Fibroblast of peridontal ligament (primary cell): Measurements from ENCODE around the gene RTP2.
A peak's percentile ranks its signal among the peaks of the same experiment; 100 is the strongest.
"Not testable (repeated sequence)": the region's sequence is repeated elsewhere in the genome, so short reads cannot be mapped to it uniquely, and the experiment has no call there.

Source experiments
- DNase-seq: peaks from one replicate; pipeline ENCODE4 v3.0.0-alpha.2; 2010; ENCODE audit errors: extremely low read depth

The RTP2 gene

GRCh38 chr3:187713504-187713903 is 11.1 kb upstream of the RTP2 start:
- DNase-seq: peak; percentile 64

- DNase-seq: no peak
Observed at GRCh38 chr3:187709155-187709554, 6.8 kb upstream of the RTP2 start.

- DNase-seq: no peak
Observed at GRCh38 chr3:187708696-187709095, 6.3 kb upstream of the RTP2 start.

- no peak for DNase-seq
Observed at GRCh38 chr3:187706971-187707370, 4.6 kb upstream of the RTP2 start.

- no peak for DNase-seq
Observed at GRCh38 chr3:187705164-187705563, 2.8 kb upstream of the RTP2 start.

- no peak for DNase-seq
Observed at GRCh38 chr3:187700249-187700648, 2.1 kb downstream of the RTP2 start.

- DNase-seq: no peak
Observed at GRCh38 chr3:187698499-187699399, 3.6 kb downstream of the RTP2 start.

GRCh38 chr3:187696021-187696420 is 6.3 kb downstream of the RTP2 start:
- no peak for DNase-seq

GRCh38 chr3:187695449-187695848 is 6.9 kb downstream of the RTP2 start:
- no peak for DNase-seq

- peak; percentile 20 for DNase-seq
Observed at GRCh38 chr3:187694801-187695200, 7.6 kb downstream of the RTP2 start.

GRCh38 chr3:187693431-187693830 is 8.9 kb downstream of the RTP2 start:
- DNase-seq: no peak

- DNase-seq: peak; percentile 59
Observed at GRCh38 chr3:187689984-187690383, 12.4 kb downstream of the RTP2 start.

- no peak for DNase-seq
Observed at GRCh38 chr3:187686621-187687273, 15.6 kb downstream of the RTP2 start.

GRCh38 chr3:187685948-187686347 is 16.4 kb downstream of the RTP2 start:
- no peak for DNase-seq

- DNase-seq: no peak
Observed at GRCh38 chr3:187684880-187685279, 17.5 kb downstream of the RTP2 start.

GRCh38 chr3:187684444-187684843 is 17.9 kb downstream of the RTP2 start:
- DNase-seq: no peak

GRCh38 chr3:187681756-187682155 is 20.6 kb downstream of the RTP2 start:
- DNase-seq: not testable (repeated sequence)

- DNase-seq: peak; percentile 81
Observed at GRCh38 chr3:187679638-187680396, 22.5 kb downstream of the RTP2 start.

GRCh38 chr3:187678726-187679268 is 23.6 kb downstream of the RTP2 start:
- peak; percentile 75 for DNase-seq

- DNase-seq: no peak
Observed at GRCh38 chr3:187677604-187678003, 24.8 kb downstream of the RTP2 start.

GRCh38 chr3:187673012-187673411 is 29.3 kb downstream of the RTP2 start:
- DNase-seq: no peak
